Esophagus mucosa (tissue), 1 donor: ENCODE measurements around the gene RPL29. TPM values are rescaled to one million over a fixed set of nuclear protein-coding genes. Genes with fewer than 3 reads are reported as not detected.

Experiments used
- ATAC-seq: fragments of 200-7000 bp; cut with Tn5 transposase; one replicate; pipeline ENCODE4 v1.9.1; 2020
- total RNA-seq: library from RNA; stranded (reverse); gene quantifications from one replicate; pipeline ENCODE4 v1.2.4, GENCODE V29; 2023
- donor health status: DM: yes; HTN: yes; CAD: no.

RPL29 gene
- total RNA-seq, 1 donor from 2014 or later = 1,513 TPM

GRCh38 chr3:51982352-51982837, 13.3 kb downstream of the RPL29 start:
- peak; percentile 23 for ATAC-seq

DNA sequence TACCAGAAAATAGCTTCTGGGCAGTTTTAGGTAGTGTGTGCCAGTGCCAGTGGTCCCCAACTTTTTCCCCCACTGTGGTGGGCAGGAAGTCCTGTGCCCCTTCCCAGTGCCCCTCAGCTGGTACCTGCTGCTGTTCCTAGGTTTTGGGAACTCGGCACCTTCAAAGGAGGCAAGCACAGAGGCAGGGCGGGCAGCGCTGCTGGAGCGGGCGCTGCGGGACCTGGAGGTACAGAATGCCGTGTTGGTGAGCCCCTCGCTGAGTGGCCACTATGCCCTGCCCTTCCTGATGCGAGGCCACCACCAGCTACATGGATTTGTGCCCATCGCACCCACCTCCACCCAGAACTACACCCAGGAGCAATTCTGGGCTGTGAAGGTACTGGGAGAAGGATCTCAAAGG, 15.4 kb downstream of the RPL29 start:
- no peak for ATAC-seq

- ATAC-seq = no peak
Observed at GRCh38 chr3:51978143-51978502, 17.6 kb downstream of the RPL29 start.

DNA sequence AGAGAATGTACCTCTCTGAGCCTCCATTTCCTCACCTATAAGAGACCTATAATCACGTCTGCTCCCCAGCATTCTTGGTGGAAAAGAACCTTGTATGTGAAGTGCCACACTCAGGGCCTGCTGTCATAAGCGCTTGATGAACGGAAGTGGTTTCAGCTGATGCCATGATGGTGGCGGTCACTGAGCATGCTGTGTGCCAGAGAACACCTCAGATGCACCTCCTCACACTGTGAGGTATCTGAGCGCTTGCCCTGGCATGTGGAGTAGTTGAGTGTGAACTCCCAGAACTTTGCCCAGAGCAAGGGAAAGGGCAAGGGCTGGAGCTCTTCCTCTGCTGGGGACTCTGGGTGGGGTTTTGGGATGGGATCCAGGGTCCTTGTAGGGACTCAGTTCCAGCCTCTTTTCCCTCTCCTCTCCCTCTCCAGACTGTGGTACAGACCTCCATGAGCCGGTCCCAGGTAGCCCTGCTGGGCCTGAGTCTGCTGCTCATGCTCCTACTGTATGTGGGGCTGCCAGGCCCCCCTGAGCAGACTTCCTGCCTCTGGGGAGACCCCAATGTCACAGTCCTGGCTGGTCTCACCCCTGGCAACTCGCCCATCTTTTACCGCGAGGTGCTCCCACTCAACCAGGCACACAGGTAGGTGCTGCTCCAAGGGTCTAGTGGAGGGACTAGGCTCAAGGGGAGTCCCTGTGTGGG, 18.1 kb downstream of the RPL29 start:
- ATAC-seq = peak; percentile 14

- no peak for ATAC-seq
Observed at GRCh38 chr3:51975852-51976549, 19.7 kb downstream of the RPL29 start.

DNA sequence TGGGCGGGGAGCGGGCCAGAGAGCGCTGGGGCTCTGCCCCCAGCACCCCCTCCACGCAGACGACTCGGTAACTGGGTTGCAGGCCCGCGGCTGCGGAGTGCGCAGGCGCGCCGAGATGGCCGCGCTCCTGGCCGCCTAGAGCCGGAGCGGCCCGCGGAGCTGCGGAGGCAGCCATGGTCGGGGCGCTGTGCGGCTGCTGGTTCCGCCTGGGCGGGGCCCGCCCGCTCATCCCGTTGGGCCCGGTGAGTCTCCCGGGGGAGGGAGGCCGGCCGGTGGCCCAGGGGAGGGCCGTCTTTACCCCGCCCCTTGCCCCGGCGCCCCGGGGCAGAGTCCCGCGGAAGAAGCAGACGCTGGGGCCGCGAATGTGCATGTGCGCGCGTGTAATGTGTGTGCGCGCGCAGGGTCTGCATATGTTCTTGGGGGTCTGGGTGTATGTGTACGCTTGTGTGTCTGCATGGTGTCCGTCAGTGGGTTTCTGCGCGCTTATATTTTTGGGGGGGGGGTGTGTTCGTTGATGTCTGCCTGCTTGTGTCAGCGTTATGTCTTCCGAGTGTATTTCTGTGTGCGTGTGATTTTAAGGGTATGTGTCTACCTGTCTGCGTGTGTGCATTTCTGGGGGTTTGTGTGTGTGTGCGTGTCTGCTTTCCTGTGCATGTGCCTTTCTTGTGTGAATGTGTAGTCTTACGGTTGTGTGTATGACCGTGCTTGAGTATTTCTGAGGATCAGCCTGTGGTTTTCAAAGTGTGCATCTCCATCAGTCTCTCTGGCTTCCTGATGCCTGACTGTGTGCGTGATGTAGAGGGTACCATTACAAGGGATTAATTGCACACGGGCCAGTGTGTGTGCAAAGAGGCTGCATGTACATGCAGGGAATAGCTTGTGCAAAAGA, 20.5 kb downstream of the RPL29 start, which contains the start of gene ABHD14A:
Gene ABHD14A, plus strand, starts transcription at position 102 of the 889 bp plus-strand sequence. Its CDS starts 72 bp downstream, at position 174.
- peak; percentile 73 for ATAC-seq

- ATAC-seq = peak; percentile 26
Observed at GRCh38 chr3:51974277-51974962, 21.3 kb downstream of the RPL29 start.

DNA sequence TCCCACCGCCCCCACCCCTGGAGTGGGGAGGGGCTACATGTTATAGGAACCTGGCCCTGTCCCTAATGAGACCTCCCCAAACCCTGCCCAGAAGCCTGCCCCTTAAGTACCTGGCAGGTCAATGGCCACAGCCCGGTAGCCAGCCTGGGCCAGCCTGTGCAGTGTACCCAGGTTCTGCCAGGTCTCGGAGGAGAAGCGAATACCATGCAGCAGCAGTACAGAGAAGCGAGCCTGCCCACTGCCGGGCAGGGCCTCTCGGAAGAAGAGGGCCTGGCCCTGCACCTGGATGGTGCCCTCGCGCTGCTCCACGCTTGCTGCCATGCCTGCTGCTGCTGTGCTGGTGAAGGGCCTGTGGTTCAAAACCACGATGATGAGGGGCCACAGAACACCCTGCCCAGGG, 24.3 kb downstream of the RPL29 start:
- ATAC-seq = no peak

- ATAC-seq = no peak
Observed at GRCh38 chr3:51970606-51971300, 24.9 kb downstream of the RPL29 start.

DNA sequence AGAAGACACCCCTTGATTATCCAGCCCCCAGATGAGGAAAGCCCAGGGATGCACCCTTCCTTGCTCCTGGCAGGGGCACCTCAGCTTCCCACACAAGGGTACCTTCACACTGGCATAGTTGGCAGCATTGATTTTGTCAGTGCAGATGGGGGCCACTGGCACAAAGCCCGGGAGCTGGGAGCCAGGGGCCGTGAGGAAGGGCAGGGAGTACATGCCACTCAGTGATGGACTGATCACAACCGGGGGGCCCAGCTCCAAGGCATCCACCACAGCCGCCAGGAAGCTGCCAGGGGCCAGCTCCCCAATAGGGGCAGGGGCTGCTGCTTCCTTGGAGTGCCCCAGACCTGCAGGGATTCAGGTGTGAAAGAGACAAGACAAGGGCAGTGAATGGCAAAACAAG, 25.9 kb downstream of the RPL29 start:
- ATAC-seq = no peak

- no peak for ATAC-seq
Observed at GRCh38 chr3:51968883-51969678, 26.6 kb downstream of the RPL29 start.

DNA sequence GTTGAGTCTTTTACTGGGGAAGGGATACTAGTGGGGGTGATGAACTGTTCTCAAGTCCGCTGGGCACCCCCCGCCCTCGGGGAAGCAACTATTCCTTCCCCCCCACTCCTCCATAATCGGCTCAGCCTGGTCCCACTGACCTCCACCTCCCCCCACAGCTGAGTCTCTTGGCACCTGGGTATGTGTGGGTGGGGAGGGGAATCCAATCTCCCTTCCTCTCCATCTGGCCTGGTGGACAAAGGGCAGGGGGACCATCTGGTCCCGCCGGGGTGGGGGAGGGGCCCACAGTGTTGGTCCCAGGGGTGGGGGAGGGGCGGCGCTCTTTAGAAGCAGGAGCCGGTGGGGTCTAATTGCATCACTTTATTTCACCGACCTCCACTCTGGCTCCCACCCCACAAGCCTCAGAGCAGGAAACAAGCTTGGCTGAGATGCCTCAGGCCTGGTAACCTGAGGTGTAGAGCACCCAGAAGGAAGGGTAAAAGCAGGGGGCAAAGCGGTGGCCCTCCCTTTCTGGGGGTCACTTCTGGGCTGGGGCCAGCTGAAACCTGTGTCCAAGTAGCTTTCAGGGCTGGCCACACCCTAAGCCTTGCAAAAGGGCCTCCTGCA, 27.4 kb downstream of the RPL29 start:
- no peak for ATAC-seq

DNA sequence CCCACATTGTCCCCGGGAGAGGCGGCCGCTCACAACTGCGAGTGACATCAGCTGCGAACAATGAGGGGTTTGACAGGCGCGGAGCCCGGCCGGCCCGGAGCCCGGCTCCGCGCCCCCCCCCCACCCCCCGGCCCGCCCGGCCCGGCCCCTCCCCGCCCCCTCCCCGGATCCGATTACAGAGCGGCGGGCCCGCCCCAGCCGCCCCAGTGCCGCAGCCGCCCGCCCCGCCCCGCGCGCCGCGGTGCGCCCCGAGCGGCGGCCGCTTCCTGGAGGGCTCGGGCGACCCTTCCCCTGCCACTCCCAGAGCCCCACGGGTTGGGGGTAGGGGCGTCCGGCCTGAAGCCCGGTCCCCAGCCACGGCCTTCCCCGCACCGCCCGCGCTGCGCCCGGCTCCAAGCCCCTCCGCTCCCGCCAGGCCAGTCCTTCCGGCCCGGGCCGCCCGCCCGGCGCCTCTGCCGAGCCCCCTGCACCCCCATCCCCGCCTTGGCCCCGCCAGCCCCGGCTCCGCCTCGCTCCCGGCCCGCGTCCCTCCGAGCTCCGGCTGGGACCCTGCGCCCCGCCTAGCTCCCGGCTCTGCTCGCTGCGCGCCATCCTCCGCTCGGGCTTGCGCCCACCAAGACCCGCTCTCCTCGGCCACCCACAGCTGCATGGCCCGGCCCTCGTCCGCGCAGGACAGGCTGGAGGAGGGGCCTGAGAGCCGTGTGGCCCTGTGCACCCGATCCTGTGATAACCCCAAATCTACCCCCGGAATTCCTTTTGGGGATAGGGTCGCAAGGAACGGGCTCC, 28.1 kb downstream of the RPL29 start, which contains the start of gene PCBP4:
Gene PCBP4, minus strand, starts transcription at position 71 of the 786 bp plus-strand sequence. CDS start 6,214 bp downstream, outside the sequence.
- ATAC-seq = peak; percentile 41

GRCh38 chr3:51966922-51967383, 28.7 kb downstream of the RPL29 start:
- peak; percentile 45 for ATAC-seq

DNA sequence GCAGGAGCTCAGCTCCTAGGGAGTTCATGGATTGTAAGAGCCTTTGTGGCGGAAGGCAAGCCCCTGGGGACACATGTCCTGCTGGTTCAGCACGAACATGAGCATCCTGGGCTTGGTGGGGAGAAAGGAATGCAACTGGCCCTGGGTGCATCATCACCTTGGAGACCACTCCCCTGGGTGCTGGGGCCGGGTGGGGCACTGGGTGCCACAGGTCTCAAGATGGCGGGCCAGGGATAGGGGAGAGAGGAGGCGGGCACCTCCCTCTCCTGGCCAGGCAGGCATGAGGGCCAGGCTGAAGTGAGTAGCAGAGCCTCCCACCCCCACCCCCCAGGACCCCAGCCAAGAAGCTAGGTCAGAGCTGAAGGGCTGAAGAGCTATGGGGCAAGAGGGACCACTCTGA, 29.2 kb downstream of the RPL29 start:
- no peak for ATAC-seq

DNA sequence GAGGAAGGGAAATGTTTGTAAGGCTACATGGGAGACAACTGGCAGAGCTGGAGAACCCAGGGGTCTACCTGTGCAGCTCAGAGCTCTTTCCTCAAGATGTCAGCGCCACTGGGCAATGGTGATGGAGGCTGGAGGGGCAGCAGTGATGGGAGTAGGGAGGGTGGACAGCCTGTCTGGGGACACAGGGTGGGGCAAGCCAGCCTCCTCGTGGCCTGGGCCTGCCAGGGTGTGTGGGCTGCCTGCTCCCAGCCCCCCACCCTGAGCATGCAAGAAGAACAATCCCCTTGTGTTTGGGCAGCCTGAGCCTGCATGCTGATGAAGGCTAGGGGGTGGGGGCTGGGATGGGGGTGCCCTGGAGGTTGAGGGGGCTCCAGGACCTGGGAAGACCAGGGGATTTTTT, 29.7 kb downstream of the RPL29 start:
- ATAC-seq = no peak

DNA sequence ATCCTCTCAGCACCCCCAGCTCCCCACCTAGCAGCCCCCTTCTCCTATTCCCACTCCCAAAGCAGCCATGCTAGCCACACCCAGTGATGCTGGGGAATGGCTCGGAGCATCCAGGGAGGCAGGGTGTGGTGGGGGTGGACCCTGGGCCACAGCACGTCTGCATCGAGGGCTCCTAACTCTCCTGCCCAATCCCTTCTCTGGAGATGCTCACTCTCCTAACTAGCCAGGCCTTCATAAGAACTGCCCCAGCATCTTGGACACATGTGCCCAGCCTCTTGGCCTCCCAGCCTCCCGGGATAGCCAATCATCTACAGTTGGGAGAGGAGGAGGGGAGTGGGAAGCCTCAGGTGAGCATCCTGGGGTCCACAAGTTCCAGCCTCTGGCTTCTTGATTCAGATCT, 31.2 kb downstream of the RPL29 start:
- no peak for ATAC-seq

GRCh38 chr3:51963951-51964451, 31.7 kb downstream of the RPL29 start:
- no peak for ATAC-seq
